GM18511 (cell line): ENCODE measurements around the gene LILRA6.

Source experiments
- ATAC-seq: cut with Tn5 transposase; IDR thresholded peaks from one replicate; pipeline ENCODE4 v1.9.1; 2021; ENCODE audit warnings: mild to moderate bottlenecking, moderate library complexity; ENCODE audit not compliant: unreplicated experiment

Gene LILRA6

GRCh38 chr19:54189145-54189734, 53.4 kb downstream of the LILRA6 start, which contains the start of gene MBOAT7:
TSS of gene MBOAT7 (minus strand) at chr19:54189580. CDS start at chr19:54188508, 1,072 bp downstream.
- peak; percentile 27 for ATAC-seq

GRCh38 chr19:54188215-54188871, 54.2 kb downstream of the LILRA6 start:
- no peak for ATAC-seq

DNA sequence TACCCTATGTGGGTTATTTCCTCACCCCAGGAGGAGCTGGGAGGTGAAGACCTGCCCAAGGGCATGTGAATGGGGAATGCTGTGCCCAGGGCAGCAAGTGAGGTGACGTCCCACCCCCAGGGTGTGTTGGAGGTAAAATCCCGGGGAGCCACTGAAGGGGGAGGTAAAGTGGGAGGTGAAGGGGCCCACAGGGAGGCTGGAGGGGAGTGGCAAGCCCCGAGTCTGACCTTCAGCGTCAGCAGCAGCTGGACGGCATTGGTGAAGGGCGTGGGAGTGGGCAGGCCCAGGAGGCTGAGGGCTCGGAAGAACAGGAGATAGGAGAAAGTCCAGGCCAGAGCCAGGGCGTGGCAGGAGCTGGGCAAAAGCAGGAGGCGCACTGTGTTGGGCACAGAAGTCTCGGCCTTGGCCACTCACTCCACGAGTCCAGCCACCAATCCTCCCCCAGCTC, 55.6 kb downstream of the LILRA6 start:
- ATAC-seq: no peak
